Right lobe of liver (tissue), 6 donors: ENCODE data around the gene TNFRSF12A. TPM values are rescaled to one million over a fixed set of nuclear protein-coding genes. Genes with fewer than 3 reads are reported as not detected.

Experiments
- ATAC-seq, 4 donors: fragments of 200-7000 bp; cut with Tn5 transposase; one replicate each; pipeline ENCODE4 v1.9.1; 2020; ENCODE audit warnings: mild to moderate bottlenecking in 4 of 4, moderate library complexity in 4 of 4
- DNase-seq, 3 donors: peaks; one replicate each; pipeline ENCODE4 v3.0.0-alpha.2; 2020
- H3K27ac ChIP-seq, 3 donors: fragments of 200-600 bp; one replicate each; pipeline ENCODE4 v1.8.0; 2022
- H3K27me3 ChIP-seq, 2 donors: fragments of 200-600 bp; one replicate each; pipeline ENCODE4 v1.8.0; 2022
- H3K36me3 ChIP-seq, 4 donors: fragments of 200-600 bp; sonication (generic) in 1 of 4; one replicate each; pipeline versions ENCODE4 v1.5.1 to v1.8.0; 2017 to 2022; ENCODE audit warnings: control low read depth in 1 of 4
- H3K4me1 ChIP-seq, 4 donors: fragments of 200-600 bp; sonication (generic) in 1 of 4; one replicate each; pipeline versions ENCODE4 v1.5.1 to v1.8.0; 2017 to 2022; ENCODE audit warnings: control low read depth in 1 of 4
- H3K4me3 ChIP-seq, 3 donors: fragments of 200-600 bp; one replicate each; pipeline ENCODE4 v1.8.0; 2022
- H3K9me3 ChIP-seq, 4 donors: fragments of 200-600 bp; sonication (generic) in 1 of 4; one replicate each; pipeline versions ENCODE4 v1.5.1 to v1.8.0; 2017 to 2022; ENCODE audit warnings: control low read depth in 1 of 4
- POLR2A ChIP-seq: fragments of 450-650 bp; IDR thresholded peaks from one replicate; pipeline ENCODE4 v1.6.1; 2017; ENCODE audit warnings: antibody characterized with exemption, mild to moderate bottlenecking
- WGBS: methylation state at CpG from one replicate; pipeline ENCODE4 v1.1.6; 2018; ENCODE audit warnings: low coverage, low lambda C conversion rate; ENCODE audit not compliant: insufficient coverage; ENCODE audit errors: missing lambda C conversion rate; 5-methylcytosine and 5-hydroxymethylcytosine counted together
- intact Hi-C, 2 donors: fragments of 100-400 bp; cut with DNase I; formaldehyde crosslinking; loops; one replicate each; pipeline versions ENCODE4 v1.11.2 to v1.14.1; 2022
- long read RNA-seq: library from polyadenylated mRNA; unstranded; transcript quantifications from one replicate; pipeline ENCODE4 v2.0.0, GENCODE V29; 2019
- total RNA-seq, 6 experiments: library from RNA; depleted of rRNA in 2 of 6; stranded (reverse); fragments of >200 nt in 2 of 6; fragmentation: NEBNext Ultra II Directional in 3 of 6; extraction: Animal tissue kit (Norgen Biotek cat#: 25700) in 3 of 6; gene quantifications; one replicate each; pipeline versions ENCODE4 v1.1.0 to v1.2.4, GENCODE V29; 2016 to 2023
- TF ChIP-seq, protein P1 (sequence below), 4 donors: fragments of 200-600 bp in 3 of 4; fragments of 450-650 bp in 1 of 4; IDR thresholded peaks; one replicate each; pipeline versions ENCODE4 v1.5.1 to v1.8.0; 2016 to 2022; ENCODE audit warnings: antibody characterized with exemption in 4 of 4, mild to moderate bottlenecking in 2 of 4
- donor health status: DM: no; HTN: yes; CAD: no.
- donor health status: DM: no; HTN: no; CAD: no.
- donor health status: DM: no; HTN: no; CAD: no.
- donor health status: DM: no; HTN: yes; CAD: no.
- donor health status: DM: no; HTN: yes; CAD: no.

TNFRSF12A gene, protein sequence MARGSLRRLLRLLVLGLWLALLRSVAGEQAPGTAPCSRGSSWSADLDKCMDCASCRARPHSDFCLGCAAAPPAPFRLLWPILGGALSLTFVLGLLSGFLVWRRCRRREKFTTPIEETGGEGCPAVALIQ
- 100 to 1,000 TPM in 3 of 6 experiments, 10 to 100 TPM in 1, 1 to 10 TPM in 2; 5.2 to 284 (median 69.4) TPM for total RNA-seq
- long read RNA-seq, transcript TNFRSF12A-201 (4 exons, 1,033 nt) = major isoform, 5 of 5 reads
- long read RNA-seq, partial matches to known transcripts = 0 of 5 reads
- long read RNA-seq, other reads (novel, unspliced or antisense) = 0 of 5 reads

DNA sequence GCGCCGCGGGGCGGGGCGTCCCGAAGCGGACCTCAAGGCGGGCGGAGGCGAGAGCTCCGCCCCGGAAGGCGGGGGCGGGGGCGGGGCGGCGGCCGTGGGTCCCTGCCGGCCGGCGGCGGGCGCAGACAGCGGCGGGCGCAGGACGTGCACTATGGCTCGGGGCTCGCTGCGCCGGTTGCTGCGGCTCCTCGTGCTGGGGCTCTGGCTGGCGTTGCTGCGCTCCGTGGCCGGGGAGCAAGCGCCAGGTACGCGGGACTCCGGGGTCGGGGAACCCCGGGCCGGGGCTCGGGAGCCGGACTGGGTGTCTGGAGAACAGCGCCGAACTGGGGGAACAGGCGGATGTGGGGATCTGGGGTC is at the start of gene TNFRSF12A:
Gene TNFRSF12A, plus strand, starts transcription at position 122 of the 357 bp plus-strand sequence. Its CDS starts 30 bp downstream, at position 152.
- Histone ChIP-seq H3K4me3 (peak within 1 kb of the TSS; percentile 64 to 84 (median 74)), H3K36me3 (no peaks in the 10 kb centered on the region), H3K9me3 (no peaks in the 10 kb centered on the region), H3K4me1 (peaks cover 0 to 28% (median 14%) of the 10 kb centered on the region in 4 donors), H3K27me3 (no peaks in the 10 kb centered on the region), H3K27ac (peak within 1 kb of the TSS; percentile 84 to 95 (median 91))
- WGBS = 0% methylated on average over 1 of the region's 49 CpGs
- peak; percentile 81 to 87 (median 83) for DNase-seq
- peak; percentile 99 for TF ChIP-seq POLR2A
- TF ChIP-seq, protein P1, sequence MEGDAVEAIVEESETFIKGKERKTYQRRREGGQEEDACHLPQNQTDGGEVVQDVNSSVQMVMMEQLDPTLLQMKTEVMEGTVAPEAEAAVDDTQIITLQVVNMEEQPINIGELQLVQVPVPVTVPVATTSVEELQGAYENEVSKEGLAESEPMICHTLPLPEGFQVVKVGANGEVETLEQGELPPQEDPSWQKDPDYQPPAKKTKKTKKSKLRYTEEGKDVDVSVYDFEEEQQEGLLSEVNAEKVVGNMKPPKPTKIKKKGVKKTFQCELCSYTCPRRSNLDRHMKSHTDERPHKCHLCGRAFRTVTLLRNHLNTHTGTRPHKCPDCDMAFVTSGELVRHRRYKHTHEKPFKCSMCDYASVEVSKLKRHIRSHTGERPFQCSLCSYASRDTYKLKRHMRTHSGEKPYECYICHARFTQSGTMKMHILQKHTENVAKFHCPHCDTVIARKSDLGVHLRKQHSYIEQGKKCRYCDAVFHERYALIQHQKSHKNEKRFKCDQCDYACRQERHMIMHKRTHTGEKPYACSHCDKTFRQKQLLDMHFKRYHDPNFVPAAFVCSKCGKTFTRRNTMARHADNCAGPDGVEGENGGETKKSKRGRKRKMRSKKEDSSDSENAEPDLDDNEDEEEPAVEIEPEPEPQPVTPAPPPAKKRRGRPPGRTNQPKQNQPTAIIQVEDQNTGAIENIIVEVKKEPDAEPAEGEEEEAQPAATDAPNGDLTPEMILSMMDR (IDR thresholded peaks at IDR 0.05) = no peak
- ATAC-seq = peak; percentile 17 to 68 (median 56)
- intact Hi-C loops = no loop called here

DNA sequence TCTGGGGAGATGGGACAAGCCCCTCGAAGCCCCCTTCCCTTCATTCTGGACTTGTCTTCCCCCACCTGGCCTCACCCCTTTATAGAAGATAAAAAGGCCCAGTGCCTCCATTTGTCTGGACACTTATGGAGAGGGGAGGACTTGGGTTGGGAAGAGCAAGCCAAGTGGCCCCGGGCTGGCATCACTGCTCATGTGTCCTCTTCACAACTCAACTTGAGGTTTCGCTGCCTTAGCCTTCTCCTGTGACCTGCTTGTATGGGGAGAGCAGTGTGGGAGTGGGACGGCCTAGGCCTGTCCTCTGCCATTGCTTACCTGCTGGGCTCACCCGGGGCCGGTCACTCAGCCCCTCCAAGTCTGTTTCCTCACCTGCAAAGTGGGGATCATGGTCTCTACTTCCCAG is 49.6 kb upstream of the TNFRSF12A start:
- H3K36me3 ChIP-seq = no peaks in the 10 kb centered on the region
- H3K4me3 ChIP-seq = peak overlapping the region in 1 of 3 donors; percentile 56
- H3K9me3 ChIP-seq = no peaks in the 10 kb centered on the region
- TF ChIP-seq, protein P1 (IDR thresholded peaks at IDR 0.05) = no peak
- no peak for TF ChIP-seq POLR2A
- peaks cover 4 to 11% of the 10 kb centered on the region in 2 donors for H3K27me3 ChIP-seq
- ATAC-seq = no peak
- H3K27ac ChIP-seq = no peak overlapping the region
- intact Hi-C loops = no loop called here
- peaks cover 0 to 7% (median 0%) of the 10 kb centered on the region in 4 donors for H3K4me1 ChIP-seq
- no peak for DNase-seq
- WGBS = 80% methylated on average over 1 of the region's 6 CpGs

DNA sequence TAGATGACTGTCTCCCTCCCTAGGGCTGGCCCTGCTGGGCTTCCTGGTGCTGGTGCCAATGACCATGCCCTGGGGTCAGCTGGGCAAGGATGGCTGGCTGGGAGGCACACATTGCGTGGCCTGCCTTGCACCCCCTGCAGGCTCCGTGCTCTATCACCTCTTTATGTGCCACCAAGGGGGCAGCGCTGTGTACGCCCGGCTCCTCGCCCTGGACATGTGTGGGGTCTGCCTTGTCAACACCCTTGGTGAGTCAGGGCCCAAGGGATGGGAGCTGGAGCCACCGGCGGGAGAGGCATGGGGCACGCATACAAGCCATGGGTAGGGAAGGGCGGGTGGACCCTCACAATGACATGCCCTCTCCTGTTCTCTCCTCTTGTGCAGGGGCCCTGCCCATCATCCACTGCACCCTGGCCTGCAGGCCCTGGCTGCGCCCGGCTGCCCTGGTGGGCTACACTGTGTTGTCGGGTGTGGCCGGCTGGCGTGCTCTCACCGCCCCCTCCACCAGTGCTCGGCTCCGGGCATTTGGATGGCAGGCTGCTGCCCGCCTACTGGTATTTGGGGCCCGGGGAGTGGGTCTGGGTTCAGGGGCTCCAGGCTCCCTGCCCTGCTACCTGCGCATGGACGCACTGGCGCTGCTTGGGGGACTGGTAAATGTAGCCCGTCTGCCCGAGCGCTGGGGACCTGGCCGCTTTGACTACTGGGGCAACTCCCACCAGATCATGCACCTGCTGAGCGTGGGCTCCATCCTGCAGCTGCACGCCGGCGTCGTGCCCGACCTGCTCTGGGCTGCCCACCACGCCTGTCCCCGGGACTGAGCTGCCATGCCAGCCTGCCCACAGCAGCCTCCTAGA is 48.8 kb upstream of the TNFRSF12A start:
- DNase-seq = no peak
- Histone ChIP-seq H3K4me3 (no peak overlapping the region), H3K4me1 (peaks cover 0 to 7% (median 0%) of the 10 kb centered on the region in 4 donors), H3K27ac (no peak overlapping the region), H3K27me3 (peaks cover 4 to 7% of the 10 kb centered on the region in 2 donors), H3K9me3 (no peaks in the 10 kb centered on the region), H3K36me3 (no peaks in the 10 kb centered on the region)
- intact Hi-C loops = no loop called here
- no peak for ATAC-seq
- TF ChIP-seq, protein P1 (IDR thresholded peaks at IDR 0.05) = no peak
- no peak for TF ChIP-seq POLR2A
- 97% methylated on average over 8 of the region's 35 CpGs for WGBS

DNA sequence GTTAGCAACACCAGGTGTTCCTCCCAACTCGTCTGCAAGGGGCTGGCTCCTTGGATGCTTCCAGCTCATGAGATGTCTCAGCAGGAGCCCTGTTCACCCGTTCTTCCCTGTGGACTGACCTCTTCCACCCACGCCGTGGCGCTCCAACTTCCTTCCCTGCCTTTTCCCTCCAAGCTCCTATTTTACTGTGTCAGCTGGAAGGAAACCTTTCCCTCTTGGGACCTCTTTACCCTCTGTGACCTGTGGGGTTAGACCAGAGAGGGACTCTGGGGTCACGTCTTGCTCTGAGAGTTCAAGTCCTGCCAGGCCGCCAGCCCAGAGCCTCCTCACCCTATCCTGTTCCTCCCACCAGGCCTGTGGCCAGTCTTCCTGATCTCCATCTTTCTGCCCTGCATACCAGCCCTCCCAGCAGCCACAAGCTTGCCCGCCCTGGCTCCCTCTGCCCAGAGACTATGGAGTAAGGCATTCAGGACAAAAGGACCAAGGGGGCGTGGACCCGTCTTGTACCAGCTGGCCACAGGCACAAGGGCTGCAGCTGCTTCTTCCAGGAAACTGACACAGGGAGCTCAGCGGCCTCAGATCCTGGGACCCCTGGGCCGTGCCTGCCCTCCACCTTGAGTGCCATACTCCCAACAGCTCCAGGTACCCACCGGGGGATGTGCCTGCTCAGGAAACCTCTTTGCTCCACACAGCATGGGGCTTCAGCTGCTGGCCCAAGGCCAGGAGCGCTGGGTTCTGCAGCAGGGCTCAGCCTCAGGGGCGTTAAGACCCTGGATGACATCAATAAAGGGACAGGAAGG is 48.0 kb upstream of the TNFRSF12A start:
- intact Hi-C loops = no loop called here
- Histone ChIP-seq H3K36me3 (no peaks in the 10 kb centered on the region), H3K4me3 (no peak overlapping the region), H3K4me1 (peaks cover 0 to 12% (median under 1%) of the 10 kb centered on the region in 4 donors), H3K27me3 (peaks cover 4 to 7% of the 10 kb centered on the region in 2 donors), H3K9me3 (no peaks in the 10 kb centered on the region), H3K27ac (no peak overlapping the region)
- ATAC-seq (no peak), DNase-seq (no peak)
- TF ChIP-seq, protein P1 (IDR thresholded peaks at IDR 0.05) = no peak
- no peak for TF ChIP-seq POLR2A
- WGBS = 86% methylated on average over 12 of the region's 15 CpGs
